DMS153 treated with DMSO at 0.1 percent for 48 hours (cell line): ENCODE data around the gene CAMK1D.
"Not testable (repeated sequence)": the region's sequence is repeated elsewhere in the genome, so short reads cannot be mapped to it uniquely, and the experiment has no call there.

Source experiments
- DNase-seq: peaks from one replicate; lab custom pipeline; 2025; ENCODE audit not compliant: unreplicated experiment; lab: John Stamatoyannopoulos, UW

Gene CAMK1D

GRCh38 chr10:12427276-12427675, 77.9 kb downstream of the CAMK1D start:
- DNase-seq: no peak

GRCh38 chr10:12428447-12429135, 79.2 kb downstream of the CAMK1D start:
- DNase-seq: no peak

- DNase-seq: no peak
Measured at GRCh38 chr10:12430406-12430982, 81.1 kb downstream of the CAMK1D start.

GRCh38 chr10:12431151-12432101, 82.1 kb downstream of the CAMK1D start:
- no peak for DNase-seq

- DNase-seq: peak; percentile 15
Measured at GRCh38 chr10:12432402-12433189, 83.2 kb downstream of the CAMK1D start.

DNA sequence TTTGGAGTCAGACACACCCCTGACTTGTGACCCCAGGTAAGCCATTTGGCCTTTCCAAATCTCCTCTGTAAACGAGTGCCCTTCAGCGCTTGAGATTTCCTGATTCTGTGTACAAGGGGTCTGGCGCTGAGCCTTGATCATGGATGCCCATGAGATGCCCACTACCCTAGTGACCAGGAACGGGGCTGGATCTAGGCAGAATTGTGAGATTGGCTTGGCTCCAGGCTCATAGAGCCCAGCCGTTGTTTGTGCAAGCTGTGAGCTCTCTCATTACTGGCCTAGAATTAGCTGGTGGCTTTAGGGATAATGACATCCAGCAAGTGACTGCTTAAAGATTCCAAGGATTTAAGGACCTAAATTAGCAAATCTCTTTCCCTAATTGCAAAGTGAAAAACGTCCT, 84.9 kb downstream of the CAMK1D start:
- no peak for DNase-seq

DNA sequence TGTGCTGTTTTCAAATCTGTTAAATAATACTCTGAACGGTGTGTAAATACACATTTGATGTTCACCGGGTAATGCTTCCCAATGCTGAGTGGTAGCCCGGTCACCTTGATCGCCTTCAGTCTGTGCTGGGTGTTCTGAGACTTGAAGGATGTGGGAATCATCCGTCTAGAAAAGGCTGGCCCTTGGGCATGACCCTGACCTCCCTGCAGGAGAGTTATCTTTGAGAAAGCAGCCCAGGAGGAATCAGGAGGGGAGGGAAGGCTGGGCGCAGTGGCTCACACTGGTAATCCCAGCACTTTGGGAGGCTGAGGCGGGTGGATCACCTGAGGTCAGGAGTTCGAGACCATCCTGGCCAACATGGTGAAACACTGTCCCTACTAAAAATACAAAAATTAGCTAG, 85.3 kb downstream of the CAMK1D start:
- DNase-seq: not testable (repeated sequence)

GRCh38 chr10:12435348-12435747, 86.0 kb downstream of the CAMK1D start:
- no peak for DNase-seq

GRCh38 chr10:12438919-12439692, 89.8 kb downstream of the CAMK1D start:
- DNase-seq: no peak

- not testable (repeated sequence) for DNase-seq
Measured at GRCh38 chr10:12439767-12440166, 90.4 kb downstream of the CAMK1D start.

GRCh38 chr10:12443026-12443425, 93.7 kb downstream of the CAMK1D start:
- no peak for DNase-seq

DNA sequence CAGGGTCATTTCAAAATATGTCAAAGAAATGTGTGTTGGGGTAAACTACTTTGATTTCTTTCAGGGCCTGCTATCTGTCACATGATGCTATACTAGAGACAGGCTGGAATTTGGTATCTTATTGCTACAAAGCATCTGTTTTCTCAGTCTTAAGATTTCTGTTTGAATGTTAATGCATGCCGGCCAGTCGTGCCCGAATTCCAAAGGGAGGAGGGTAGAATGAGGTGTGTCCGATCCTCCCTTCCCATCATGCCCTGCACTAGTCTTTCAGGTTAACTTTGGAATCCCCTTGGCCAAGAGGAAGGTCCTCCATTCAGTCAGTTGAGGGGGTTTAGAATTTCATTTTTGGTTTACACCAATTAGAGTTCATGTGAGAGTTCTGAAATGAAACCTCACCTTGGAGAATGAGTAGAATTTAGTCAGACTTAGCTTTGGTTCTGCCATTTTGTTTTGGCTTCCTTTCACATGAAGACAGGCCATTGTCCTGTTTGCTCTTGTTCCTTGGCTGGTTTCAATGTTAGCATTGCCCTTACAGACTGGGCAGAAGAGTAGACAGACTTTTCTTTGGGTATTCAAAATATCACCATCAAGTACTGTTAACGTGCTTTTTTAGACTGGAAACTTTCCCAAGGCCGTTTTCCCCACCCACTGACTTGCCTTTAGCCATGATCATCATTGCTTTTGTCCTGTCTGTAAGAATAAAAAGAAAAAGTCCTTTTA, 95.8 kb downstream of the CAMK1D start:
- DNase-seq: no peak

DNA sequence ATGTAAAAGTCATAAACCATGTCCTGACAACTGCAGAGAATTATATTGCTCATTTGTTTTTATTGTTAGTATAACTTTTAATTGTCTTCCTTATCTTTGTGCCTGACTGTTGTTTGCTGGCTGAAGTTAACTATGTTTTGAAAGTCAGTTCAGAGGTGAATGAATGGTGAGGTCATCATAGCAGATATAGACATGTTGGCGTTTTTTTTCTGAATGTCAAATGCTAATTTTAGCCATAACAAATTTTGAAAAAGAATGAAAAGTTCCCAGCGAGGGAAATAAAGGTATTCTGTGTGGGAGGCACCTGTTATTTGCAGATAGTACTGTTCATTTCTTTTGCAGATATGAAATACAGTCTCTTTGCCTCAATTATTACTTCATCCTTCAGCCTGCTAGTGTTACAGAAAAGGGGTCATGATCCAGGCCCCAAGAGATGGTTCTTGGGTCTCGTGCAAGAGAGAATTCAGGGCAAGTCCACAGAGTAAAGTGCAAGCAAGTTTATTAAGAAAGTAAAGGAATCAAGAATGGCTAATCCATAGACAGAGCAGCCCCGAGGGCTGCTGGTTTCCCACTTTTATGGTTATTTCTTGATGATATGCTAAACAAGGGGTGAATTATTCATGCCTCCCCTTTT, 96.5 kb downstream of the CAMK1D start:
- no peak for DNase-seq

DNA sequence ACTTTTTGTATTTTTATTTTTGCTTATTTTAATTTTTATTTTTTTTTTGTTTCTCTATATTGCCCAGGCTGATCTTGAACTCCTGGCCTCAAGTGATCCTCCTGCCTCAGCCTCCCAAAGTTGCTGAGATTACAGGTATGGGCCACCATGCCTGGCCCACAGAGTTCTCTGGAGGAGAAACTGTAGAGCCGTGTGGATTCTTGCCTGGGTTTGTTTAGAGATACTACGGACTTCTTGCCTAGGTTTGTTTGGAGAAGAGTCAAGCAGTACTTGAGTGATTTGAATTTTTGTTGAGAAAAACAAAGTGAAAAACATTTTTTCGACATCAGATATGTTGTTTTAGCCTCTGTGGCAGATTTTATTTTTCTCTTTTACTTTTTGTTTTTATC, 99.0 kb downstream of the CAMK1D start:
- DNase-seq: no peak

DNA sequence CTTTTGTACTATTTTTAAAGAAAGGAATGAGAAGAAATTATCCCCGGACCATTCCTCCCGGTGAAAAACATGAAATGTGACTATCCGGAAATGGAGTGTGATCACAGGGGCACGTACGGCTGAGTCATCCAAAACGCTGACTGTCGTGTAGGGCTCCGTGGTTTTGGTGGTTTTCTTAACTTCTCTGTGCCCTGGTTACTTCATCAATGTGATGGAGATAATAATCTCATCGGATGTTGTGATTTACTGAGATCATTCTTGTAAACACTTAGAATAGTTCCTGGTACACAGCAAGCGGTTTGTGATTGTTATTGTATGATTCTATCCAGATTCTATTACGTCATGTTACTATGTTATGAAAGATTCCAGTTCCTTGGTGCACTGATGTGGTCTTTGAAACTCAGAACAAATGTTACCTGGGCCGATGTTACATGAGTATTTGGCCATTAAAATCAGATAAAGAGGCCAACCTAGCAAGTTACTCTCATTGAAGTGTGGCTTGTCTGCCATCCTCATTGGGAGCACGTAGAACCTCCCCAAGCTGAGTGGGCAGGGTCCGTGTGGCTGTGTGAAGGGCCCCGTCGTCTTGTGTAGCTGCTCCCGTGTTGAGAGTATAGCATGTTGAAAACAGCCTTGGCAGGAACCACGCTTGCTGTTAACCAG, 99.5 kb downstream of the CAMK1D start:
- DNase-seq: no peak

DNA sequence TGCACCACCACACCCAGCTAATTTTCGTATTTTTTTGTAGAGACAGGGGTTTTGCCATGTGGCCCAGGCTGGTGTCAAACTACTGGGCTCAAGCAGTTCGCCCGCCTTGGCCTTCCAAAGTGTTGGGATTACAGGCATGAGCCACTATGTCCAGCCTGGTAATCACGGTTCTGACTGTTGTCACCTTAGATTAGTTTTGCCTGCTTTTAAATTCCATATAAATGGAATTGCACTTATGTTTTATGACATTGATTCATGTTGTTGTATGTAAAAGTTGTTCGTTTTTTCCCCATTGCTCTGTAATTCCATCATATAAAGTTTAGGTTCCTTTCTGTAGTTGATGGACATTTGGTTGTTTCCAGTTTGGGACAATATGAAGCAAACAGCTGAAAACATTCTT, 106.0 kb downstream of the CAMK1D start:
- no peak for DNase-seq

DNA sequence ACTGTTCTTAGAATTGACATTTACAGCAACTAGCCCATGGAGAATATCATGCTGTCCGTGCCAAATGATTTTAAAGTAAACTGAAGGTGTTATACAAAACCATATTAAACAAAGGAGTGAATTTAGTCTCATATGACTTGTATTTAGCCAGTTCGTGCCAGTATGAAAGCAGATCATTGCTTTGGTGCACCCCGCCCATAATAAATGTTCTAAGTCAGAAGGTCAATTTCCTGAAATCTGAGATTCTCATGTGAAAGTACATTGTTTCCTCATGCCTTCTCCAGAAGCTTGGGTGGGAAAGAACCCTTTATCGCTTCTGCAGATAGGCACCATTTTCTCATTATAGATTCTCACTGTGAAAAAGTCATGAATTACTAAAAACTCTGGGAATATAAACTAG, 106.4 kb downstream of the CAMK1D start:
- DNase-seq: no peak

DNA sequence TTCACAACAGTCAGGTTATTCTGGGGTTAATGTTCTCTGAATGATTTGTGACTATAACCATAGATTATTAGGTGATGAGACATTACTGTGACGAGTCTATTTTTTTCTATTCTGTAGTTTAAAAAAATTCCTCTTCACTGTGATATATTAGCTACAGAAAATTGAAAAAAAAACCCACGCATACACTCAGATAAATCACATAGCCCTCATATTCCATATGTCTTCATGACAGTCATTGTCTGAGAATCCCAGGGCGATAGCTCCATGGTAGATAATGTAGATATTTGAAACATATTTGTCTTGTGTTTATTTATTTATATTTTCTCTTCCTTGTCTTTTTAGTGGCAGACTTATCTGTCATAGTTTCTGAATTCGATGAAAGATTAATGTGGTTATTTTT, 110.0 kb downstream of the CAMK1D start:
- DNase-seq: no peak

GRCh38 chr10:12459762-12460161, 110.4 kb downstream of the CAMK1D start:
- no peak for DNase-seq
